WI38 (cell line): Measurements from ENCODE around the gene ARL14.

Experiments
- H3K4me3 ChIP-seq: 2 replicates; pipeline ENCODE4 v1.5.1; 2011; ENCODE audit warnings: low read depth, mild to moderate bottlenecking, control low read depth, low read length
- CTCF ChIP-seq: IDR thresholded peaks from 2 replicates; pipeline ENCODE4 v1.5.1; 2012; ENCODE audit warnings: low read depth, mild to moderate bottlenecking, control low read depth, low read length

The ARL14 gene

GRCh38 chr3:160691962-160692361, 15.0 kb downstream of the ARL14 start:
- no peak overlapping the region for H3K4me3 ChIP-seq
- no peak for TF ChIP-seq CTCF

GRCh38 chr3:160693191-160693590, 16.2 kb downstream of the ARL14 start:
- TF ChIP-seq CTCF = no peak
- H3K4me3 ChIP-seq = no peak overlapping the region

DNA sequence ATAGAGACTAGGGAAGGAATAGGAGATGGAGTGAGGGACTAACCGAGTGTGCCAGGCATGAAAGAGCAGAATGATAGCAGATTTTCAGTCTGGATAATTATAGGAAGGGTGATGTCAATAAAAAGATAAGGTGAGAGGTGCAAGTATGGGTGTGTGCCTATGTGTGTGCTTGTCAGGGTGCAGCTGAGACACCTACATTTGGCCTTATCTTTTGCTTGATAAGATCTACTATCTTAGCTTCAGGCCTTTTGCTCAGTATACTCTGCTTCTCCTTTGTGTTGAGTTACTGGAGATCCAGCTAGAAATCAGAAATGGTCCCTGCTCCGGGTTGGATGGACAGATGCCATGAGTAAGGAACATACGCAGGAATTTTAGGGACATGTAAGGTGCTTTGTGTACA, 17.4 kb downstream of the ARL14 start:
- no peak for TF ChIP-seq CTCF
- H3K4me3 ChIP-seq = no peak overlapping the region

DNA sequence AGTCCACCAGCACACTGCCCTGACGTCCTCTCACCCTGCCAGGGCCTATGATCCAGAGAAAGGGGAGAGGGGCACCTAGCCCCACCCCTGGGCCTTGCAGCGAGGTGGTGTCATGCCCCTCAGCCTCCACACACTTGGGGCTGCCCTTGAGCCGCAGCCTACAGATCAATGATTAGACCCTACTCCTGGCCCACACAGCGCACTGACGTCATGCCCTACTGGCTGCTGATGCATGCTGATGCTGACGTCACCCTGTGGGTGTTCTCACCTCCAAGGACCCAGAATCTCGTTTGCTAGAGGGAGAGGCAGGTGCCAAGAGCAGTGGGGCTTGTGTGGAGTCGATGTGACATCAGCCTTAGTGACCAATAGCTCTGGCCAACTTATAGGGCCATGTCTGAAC, 18.0 kb downstream of the ARL14 start:
- no peak for TF ChIP-seq CTCF
- no peak overlapping the region for H3K4me3 ChIP-seq

DNA sequence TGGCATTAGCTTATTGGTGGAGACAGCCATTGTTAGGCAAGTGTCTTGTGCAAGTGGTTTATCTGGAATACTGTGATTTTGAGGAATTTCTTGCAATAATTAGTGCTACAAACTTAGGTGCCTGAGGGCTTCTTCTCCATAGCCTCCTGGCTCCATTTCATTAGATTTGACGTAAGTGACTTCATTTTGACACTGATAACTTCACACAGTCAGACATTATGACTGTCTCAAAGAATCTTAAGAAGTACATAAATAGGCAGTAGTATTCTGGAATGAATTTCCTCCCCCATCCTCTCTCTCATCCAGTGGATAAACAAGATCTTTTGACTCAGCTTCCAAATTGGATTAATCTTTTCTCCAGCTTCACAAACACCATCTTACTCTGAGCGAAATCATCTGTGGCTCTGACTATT, 19.0 kb downstream of the ARL14 start:
- H3K4me3 ChIP-seq = no peak overlapping the region

GRCh38 chr3:160697637-160698380, 20.8 kb downstream of the ARL14 start:
- H3K4me3 ChIP-seq = no peak overlapping the region
- TF ChIP-seq CTCF = no peak

More for the DNA sequence above, 19.0 kb downstream of the ARL14 start:
- no peak for TF ChIP-seq CTCF

DNA sequence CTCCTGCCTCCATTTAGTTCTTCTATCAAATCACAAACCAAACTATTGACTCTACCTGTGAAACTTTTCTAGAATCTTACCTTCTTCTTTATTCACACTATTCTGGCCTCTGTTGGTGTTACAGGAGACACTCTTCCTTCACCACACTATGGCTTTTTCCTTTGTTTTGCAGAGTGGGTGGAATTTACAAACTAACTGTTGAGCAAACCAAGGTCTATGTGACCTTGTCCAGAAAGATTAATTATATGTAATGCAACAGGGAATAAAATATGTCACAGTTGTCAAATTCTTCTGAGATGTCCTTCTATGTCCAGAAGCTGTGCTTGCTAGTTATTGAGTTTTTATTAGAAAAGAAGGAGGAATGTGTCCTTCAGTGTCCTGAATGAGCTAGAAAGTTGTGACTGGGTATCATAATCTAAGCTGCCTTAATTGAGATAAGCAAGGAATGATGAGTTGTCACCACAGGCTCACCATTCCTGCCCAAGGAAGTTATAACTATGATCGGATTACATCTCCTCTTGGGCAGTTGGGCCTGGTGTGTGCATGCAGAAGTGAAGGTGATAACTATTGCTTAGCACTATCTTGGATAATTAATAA, 21.7 kb downstream of the ARL14 start:
- H3K4me3 ChIP-seq = no peak overlapping the region
- no peak for TF ChIP-seq CTCF
